Measurements from ENCODE around the gene AOPEP.

DNA sequence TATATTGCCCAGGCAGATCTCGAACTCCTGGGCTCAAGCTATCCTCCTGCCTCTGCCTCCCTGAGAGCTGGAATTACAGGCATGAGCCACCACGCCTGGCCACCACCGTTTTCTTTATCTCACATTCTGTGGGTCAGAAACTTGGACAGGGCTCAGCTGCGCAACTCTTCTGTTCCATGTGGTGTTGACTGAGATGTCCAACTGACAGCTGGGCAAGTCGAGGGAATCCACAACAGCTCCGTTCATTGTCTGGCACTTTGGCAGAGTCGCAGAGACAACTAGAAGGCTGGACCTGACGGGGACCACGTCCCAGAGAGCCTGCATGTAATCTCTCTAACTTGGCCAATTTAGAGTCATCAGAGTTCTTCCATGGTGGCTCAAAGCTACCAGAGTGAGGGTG, 36.2 kb upstream of the AOPEP start:
- TF ChIP-seq CTCF (IDR thresholded peaks at IDR 0.05) (no peak), POLR2A (IDR thresholded peaks at IDR 0.05) (no peak)

All from upper lobe of left lung (tissue), 4 donors.